PC-3 (cell line): ENCODE measurements around the gene TTYH1. TPM values are rescaled to one million over a fixed set of nuclear protein-coding genes. Genes with fewer than 3 reads are reported as not detected.

Experiments used
- ATAC-seq: fragments of 200-7000 bp; cut with Tn5 transposase; 2 replicates; pipeline ENCODE4 v1.9.1; 2020; ENCODE audit warnings: mild to moderate bottlenecking, moderate library complexity
- BruUV-seq: library from RNA; stranded (reverse); fragments of 400-500 nt; replicated peaks from 2 replicates; lab custom pipeline; 2021; lab: Mats Ljungman, UMichigan
- CTCF ChIA-PET: fragments of 300-600 bp; sonication (Branson Sonifier 250); formaldehyde crosslinking; loops from one replicate; lab custom pipeline; 2022; ENCODE audit warnings: antibody characterized with exemption; lab: Charles Lee
- POLR2A ChIA-PET: fragments of 300-600 bp; sonication (Branson Sonifier 250); formaldehyde crosslinking; loops from one replicate; lab custom pipeline; 2022; ENCODE audit warnings: antibody characterized with exemption; ENCODE audit not compliant: unreplicated experiment; lab: Charles Lee
- DNase-seq: peaks from one replicate; pipeline ENCODE4 v3.0.0-alpha.2; 2015
- H2AFZ ChIP-seq: fragments of 300-600 bp; sonication (generic); 2 replicates; pipeline ENCODE4 v1.6.0; 2016; ENCODE audit warnings: antibody characterized with exemption, low read length
- H3F3A ChIP-seq: fragments of 300-600 bp; sonication (generic); one replicate; pipeline ENCODE4 v1.6.0; 2017; ENCODE audit warnings: antibody characterized with exemption, low read length, control low read depth, mild to moderate bottlenecking; ENCODE audit not compliant: unreplicated experiment
- H3K27ac ChIP-seq: fragments of 300-600 bp; sonication (generic); 2 replicates; pipeline ENCODE4 v1.5.1; 2016; ENCODE audit warnings: mild to moderate bottlenecking, low read length
- H3K27me3 ChIP-seq: fragments of 300-600 bp; sonication (generic); 2 replicates; pipeline ENCODE4 v1.6.1; 2016; ENCODE audit warnings: low read length, mixed read lengths
- H3K36me3 ChIP-seq: fragments of 300-600 bp; sonication (generic); 2 replicates; pipeline ENCODE4 v1.6.1; 2016; ENCODE audit warnings: low read depth, mixed run types, low read length, mixed read lengths
- H3K4me1 ChIP-seq: fragments of 300-600 bp; sonication (generic); 2 replicates; pipeline ENCODE4 v1.5.1; 2016; ENCODE audit warnings: low read length; ENCODE audit not compliant: insufficient read depth
- H3K4me2 ChIP-seq: fragments of 300-600 bp; sonication (generic); 2 replicates; pipeline ENCODE4 v1.6.0; 2016; ENCODE audit warnings: low read length
- H3K4me3 ChIP-seq: fragments of 300-600 bp; sonication (generic); 2 replicates; pipeline ENCODE4 v1.5.1; 2016; ENCODE audit warnings: mild to moderate bottlenecking, low read length, mixed read lengths
- H3K79me2 ChIP-seq: fragments of 300-600 bp; sonication (generic); 2 replicates; pipeline ENCODE4 v1.6.1; 2017; ENCODE audit warnings: low read length, mixed read lengths
- H3K9ac ChIP-seq: fragments of 300-600 bp; sonication (generic); 2 replicates; pipeline ENCODE4 v1.6.0; 2016; ENCODE audit warnings: mild to moderate bottlenecking, low read length
- H3K9me2 ChIP-seq: fragments of 300-600 bp; sonication (generic); replicated peaks from 2 replicates; pipeline ENCODE4 v1.6.1; 2016; ENCODE audit warnings: mixed run types, low read length, mixed read lengths
- H3K9me3 ChIP-seq: fragments of 300-600 bp; sonication (generic); 2 replicates; pipeline ENCODE4 v1.6.1; 2016; ENCODE audit warnings: low read length, mixed read lengths
- H4K20me1 ChIP-seq: fragments of 300-600 bp; sonication (generic); 2 replicates; pipeline ENCODE4 v1.6.1; 2016; ENCODE audit warnings: low read length, mixed read lengths
- EZH2 ChIP-seq: fragments of 300-600 bp; sonication (generic); IDR thresholded peaks from one replicate; pipeline ENCODE4 v1.6.1; 2017; ENCODE audit warnings: antibody characterized with exemption, mild to moderate bottlenecking, low read length; ENCODE audit not compliant: unreplicated experiment
- EZH2phosphoT487 ChIP-seq: fragments of 300-600 bp; sonication (generic); IDR thresholded peaks from 2 replicates; pipeline ENCODE4 v1.6.1; 2018; ENCODE audit warnings: mild to moderate bottlenecking, antibody characterized with exemption, low read length, borderline replicate concordance
- intact Hi-C: fragments of 100-400 bp; cut with micrococcal nuclease; formaldehyde crosslinking; loops from 2 replicates; pipeline ENCODE4 v1.9.0; 2023
- total RNA-seq: library from RNA; depleted of rRNA; stranded (reverse); fragments of >200 nt; gene quantifications from 2 replicates; pipeline ENCODE4 v1.2.3, GENCODE V29; 2014
- TF ChIP-seq, protein P1 (sequence below): fragments of 300-600 bp; sonication (generic); conservative IDR thresholded peaks from 2 replicates; pipeline ENCODE4 v1.5.1; 2017; ENCODE audit warnings: antibody characterized with exemption, low read depth, mild to moderate bottlenecking, low read length

The TTYH1 gene
- total RNA-seq, 1 experiment from 2014 or later = 1.1 TPM

- ATAC-seq (no peak), DNase-seq (no peak)
- H3F3A ChIP-seq = no peaks in the 10 kb centered on the region
- H3K27ac ChIP-seq = no peak overlapping the region
- no peaks in the 10 kb centered on the region for H3K79me2 ChIP-seq
- H4K20me1 ChIP-seq = no peaks in the 10 kb centered on the region
- CTCF ChIA-PET = no interaction called here
- H2AFZ ChIP-seq = no peak overlapping the region
- no peak overlapping the region for H3K4me2 ChIP-seq
- intact Hi-C loops = no loop called here
- 0 out of 2 replicates have a peak, but pooled peaks cover under 1% of the 10 kb centered on the region for H3K27me3 ChIP-seq
- H3K4me1 ChIP-seq = no peaks in the 10 kb centered on the region
- no TSS peak for BruUV-seq
- H3K4me3 ChIP-seq = no peak overlapping the region
- H3K9ac ChIP-seq = no peak overlapping the region
- no peak for TF ChIP-seq EZH2phosphoT487
- TF ChIP-seq EZH2 = no peak
- TF ChIP-seq, protein P1, sequence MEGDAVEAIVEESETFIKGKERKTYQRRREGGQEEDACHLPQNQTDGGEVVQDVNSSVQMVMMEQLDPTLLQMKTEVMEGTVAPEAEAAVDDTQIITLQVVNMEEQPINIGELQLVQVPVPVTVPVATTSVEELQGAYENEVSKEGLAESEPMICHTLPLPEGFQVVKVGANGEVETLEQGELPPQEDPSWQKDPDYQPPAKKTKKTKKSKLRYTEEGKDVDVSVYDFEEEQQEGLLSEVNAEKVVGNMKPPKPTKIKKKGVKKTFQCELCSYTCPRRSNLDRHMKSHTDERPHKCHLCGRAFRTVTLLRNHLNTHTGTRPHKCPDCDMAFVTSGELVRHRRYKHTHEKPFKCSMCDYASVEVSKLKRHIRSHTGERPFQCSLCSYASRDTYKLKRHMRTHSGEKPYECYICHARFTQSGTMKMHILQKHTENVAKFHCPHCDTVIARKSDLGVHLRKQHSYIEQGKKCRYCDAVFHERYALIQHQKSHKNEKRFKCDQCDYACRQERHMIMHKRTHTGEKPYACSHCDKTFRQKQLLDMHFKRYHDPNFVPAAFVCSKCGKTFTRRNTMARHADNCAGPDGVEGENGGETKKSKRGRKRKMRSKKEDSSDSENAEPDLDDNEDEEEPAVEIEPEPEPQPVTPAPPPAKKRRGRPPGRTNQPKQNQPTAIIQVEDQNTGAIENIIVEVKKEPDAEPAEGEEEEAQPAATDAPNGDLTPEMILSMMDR = no peak
- H3K36me3 ChIP-seq = no peaks in the 10 kb centered on the region
- no peaks in the 10 kb centered on the region for H3K9me2 ChIP-seq
- POLR2A ChIA-PET = no interaction called here
- no peaks in the 10 kb centered on the region for H3K9me3 ChIP-seq
Measured at GRCh38 chr19:54415901-54416673, 823 bp downstream of the TTYH1 start.

GRCh38 chr19:54416695-54417491 lies 1.6 kb downstream of the TTYH1 start:
- ChIA-PET CTCF (no interaction called here), POLR2A (no interaction called here)
- no peak for ATAC-seq
- Histone ChIP-seq H3K27ac (no peak overlapping the region), H3K36me3 (no peaks in the 10 kb centered on the region), H3K9me3 (no peaks in the 10 kb centered on the region), H3K4me3 (no peak overlapping the region), H4K20me1 (no peaks in the 10 kb centered on the region), H3K27me3 (no peaks in the 10 kb centered on the region), H3K79me2 (no peaks in the 10 kb centered on the region), H3K4me1 (no peaks in the 10 kb centered on the region), H3K4me2 (no peak overlapping the region), H3K9me2 (no peaks in the 10 kb centered on the region), H3F3A (no peaks in the 10 kb centered on the region), H2AFZ (no peak overlapping the region), H3K9ac (no peak overlapping the region)
- intact Hi-C loops = no loop called here
- BruUV-seq = no TSS peak
- no peak for DNase-seq
- no peak for TF ChIP-seq EZH2phosphoT487
- TF ChIP-seq, protein P1 = no peak
- no peak for TF ChIP-seq EZH2
